ENCODE data around the gene LHPP. TPM values are rescaled to one million over a fixed set of nuclear protein-coding genes. Genes with fewer than 3 reads are reported as not detected.

LHPP gene
- total RNA-seq, 1 donor from 2014 or later, result 22.9 TPM

DNA sequence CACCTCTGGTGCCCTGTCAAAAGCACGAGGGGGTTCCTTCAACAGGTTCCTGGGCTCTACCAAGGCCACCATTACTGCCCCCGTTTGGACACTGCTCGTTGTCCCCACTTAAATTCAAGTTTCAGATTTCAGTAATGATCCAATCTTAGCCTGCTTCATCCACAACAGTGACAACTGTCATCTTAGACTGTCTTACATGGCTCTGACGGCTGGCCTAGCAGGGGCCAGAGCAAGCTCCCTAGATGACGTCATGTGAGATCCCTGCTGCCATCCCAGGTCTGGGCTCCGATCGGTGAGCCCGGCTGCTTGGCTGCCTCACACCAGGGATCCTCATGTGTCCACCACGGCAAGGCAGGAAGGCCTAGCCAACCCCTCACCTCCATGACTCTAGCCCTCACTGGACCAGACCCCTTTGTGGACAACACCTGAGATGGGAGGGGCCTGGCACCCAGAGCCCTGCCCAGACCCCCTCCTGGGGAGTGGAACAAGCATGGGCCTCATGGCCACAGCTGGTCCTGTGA is 200.1 kb downstream of the LHPP start:
- ATAC-seq (ENCODE audit: low read depth), result no peak
- no peak for TF ChIP-seq CTCF (IDR thresholded peaks at IDR 0.05)
- Mint-ChIP-seq H3K9me3 (no peaks in the 10 kb centered on the region), H3K4me3 (peak overlapping the region; percentile 24), H3K36me3 (ENCODE audit: low read depth) (peaks cover 59% of the 10 kb centered on the region), H3K27ac (peak overlapping the region; percentile 74), H3K4me1 (peaks cover 57% of the 10 kb centered on the region), H3K27me3 (no peaks in the 10 kb centered on the region)
- ChIA-PET CTCF (interaction anchor here (0.8 kb wide), 1 partner anchor 27 kb away, joined by 3 read pairs; no protein-coding TSS in a partner anchor), POLR2A (no interaction called here)
- intact Hi-C loops (cut with micrococcal nuclease), result no loop called here
- DNase-seq, result no peak

DNA sequence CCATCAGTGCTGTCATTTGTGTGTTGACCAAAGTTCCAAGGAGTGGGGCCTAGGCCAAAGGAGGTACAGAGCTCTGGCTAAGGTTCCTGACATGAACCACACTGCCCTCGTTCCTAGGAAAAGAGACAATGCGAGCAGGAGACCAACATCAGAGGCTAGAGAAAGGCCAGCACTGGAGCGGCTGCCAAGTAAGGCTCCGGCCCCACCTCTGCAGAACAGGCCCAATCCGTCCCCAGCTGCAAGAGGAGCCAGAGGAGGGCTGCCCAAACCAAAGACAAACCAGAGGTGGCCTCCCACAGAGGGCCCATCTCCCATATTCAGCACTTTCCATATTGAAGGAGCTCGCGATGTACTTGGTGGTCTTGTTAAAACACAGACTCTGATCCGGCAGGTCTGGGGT is 201.6 kb downstream of the LHPP start:
- Mint-ChIP-seq H3K9me3 (no peaks in the 10 kb centered on the region), H3K4me3 (no peak overlapping the region), H3K4me1 (peaks cover 54% of the 10 kb centered on the region)

More for the DNA sequence above, 201.6 kb downstream of the LHPP start:
- intact Hi-C loops (cut with micrococcal nuclease), result no loop called here
- peaks cover 65% of the 10 kb centered on the region for H3K36me3 Mint-ChIP-seq (ENCODE audit: low read depth)
- DNase-seq (no peak), ATAC-seq (ENCODE audit: low read depth) (no peak)
- ChIA-PET CTCF (no interaction called here), POLR2A (interaction anchor here (1.7 kb wide), 1 partner anchor 10 kb away, joined by 5 read pairs; no protein-coding TSS in a partner anchor)
- H3K27me3 Mint-ChIP-seq, result no peaks in the 10 kb centered on the region
- no peak for TF ChIP-seq CTCF (IDR thresholded peaks at IDR 0.05)
- peak overlapping the region; percentile 59 for H3K27ac Mint-ChIP-seq

Other genes with a start within 250 kb of the LHPP start
- gene OAT, start 42.9 kb upstream of the LHPP start, total RNA-seq, result 19.6 and 20.1 TPM in 2 replicates
- not detected in 2 replicates for gene NKX1-2, start 11.8 kb upstream of the LHPP start, total RNA-seq

Measured in activated B cell treated with CpG ODN at 0.5 μM for 24 hours (primary cell).